Endothelial cell of umbilical vein (primary cell): ENCODE measurements around the gene SUGP2. TPM values are rescaled to one million over a fixed set of nuclear protein-coding genes. Genes with fewer than 3 reads are reported as not detected.

Source experiments
- BruUV-seq: library from RNA; stranded (reverse); fragments of 400-500 nt; replicated peaks from 2 replicates; lab custom pipeline; 2021; lab: Mats Ljungman, UMichigan
- CTCF ChIA-PET: fragments of 300-600, 350-600 bp; sonication (Branson Sonifier 250); formaldehyde crosslinking; loops from one replicate; lab custom pipeline; 2021; ENCODE audit warnings: antibody characterized with exemption, inconsistent platforms; lab: Charles Lee
- POLR2A ChIA-PET: fragments of 300-600, 350-600 bp; sonication (Branson Sonifier 250); formaldehyde crosslinking; loops from one replicate; lab custom pipeline; 2021; ENCODE audit warnings: antibody characterized with exemption, inconsistent platforms; lab: Charles Lee
- DNase-seq: peaks from one replicate; pipeline ENCODE4 v3.0.0-alpha.2; 2011; ENCODE audit warnings: low read depth, low spot score
- FAIRE-seq: peaks from 2 replicates; lab custom pipeline; 2011; peaks lifted over from hg19 to GRCh38; lab: Jason Lieb, UNC
- H2AFZ ChIP-seq: 2 replicates; pipeline ENCODE4 v1.6.0; 2012; ENCODE audit warnings: low read depth, low read length, control low read depth, inconsistent platforms
- H3K27ac ChIP-seq: 2 replicates; pipeline ENCODE4 v1.5.1; 2011; ENCODE audit warnings: low read depth, mild to moderate bottlenecking, control low read depth, low read length, moderate library complexity; ENCODE audit not compliant: insufficient read depth
- H3K27me3 ChIP-seq, 2 experiments: 2 replicates each; pipeline versions ENCODE4 v1.6.0 to v1.6.1; 2011; ENCODE audit warnings: low read length in 2 of 2, mixed read lengths in 1 of 2; ENCODE audit not compliant: control insufficient read depth in 2 of 2, insufficient read depth in 2 of 2
- H3K36me3 ChIP-seq, 2 experiments: 2 replicates in 1 of 2; 3 replicates in 1 of 2; pipeline ENCODE4 v1.5.1; 2011; ENCODE audit warnings: low read length in 2 of 2, mild to moderate bottlenecking in 1 of 2, moderate library complexity in 1 of 2; ENCODE audit not compliant: control insufficient read depth in 2 of 2, insufficient read depth in 2 of 2; ENCODE audit errors: extremely low read depth in 1 of 2
- H3K4me1 ChIP-seq: 3 replicates; pipeline ENCODE4 v1.5.1; 2011; ENCODE audit warnings: mild to moderate bottlenecking, low read length; ENCODE audit not compliant: control insufficient read depth, insufficient read depth; ENCODE audit errors: extremely low read depth
- H3K4me2 ChIP-seq: 2 replicates; pipeline ENCODE4 v1.6.1; 2011; ENCODE audit warnings: low read length, control low read depth, mixed read lengths; ENCODE audit not compliant: insufficient read depth
- H3K4me3 ChIP-seq, 3 experiments: fragments of 200-600 bp in 1 of 3; sonication (generic), shearing (Covaris generic) in 1 of 3; replicated peaks in 1 of 3; 2 replicates each; pipeline ENCODE4 v1.5.1; 2011 to 2016; ENCODE audit warnings: control low read depth in 3 of 3, low read length in 3 of 3, mild to moderate bottlenecking in 2 of 3, inconsistent platforms in 1 of 3, low read depth in 1 of 3, moderate library complexity in 1 of 3; ENCODE audit not compliant: insufficient read depth in 1 of 3
- H3K79me2 ChIP-seq: 2 replicates; pipeline ENCODE4 v1.6.0; 2012; ENCODE audit warnings: low read length, inconsistent platforms; ENCODE audit not compliant: control insufficient read depth, insufficient read depth
- H3K9ac ChIP-seq: replicated peaks from 2 replicates; pipeline ENCODE3; 2011; ENCODE audit warnings: low read length, control low read depth; ENCODE audit not compliant: insufficient read depth; ENCODE audit errors: extremely low read depth
- H3K9me1 ChIP-seq: replicated peaks from 3 replicates; pipeline ENCODE4 v1.6.0; 2011; ENCODE audit warnings: mild to moderate bottlenecking, low read length; ENCODE audit not compliant: control insufficient read depth, insufficient read depth; ENCODE audit errors: extremely low read depth
- H3K9me3 ChIP-seq: replicated peaks from 2 replicates; pipeline ENCODE4 v1.5.1; 2012; ENCODE audit warnings: low read length, inconsistent platforms; ENCODE audit not compliant: control insufficient read depth, insufficient read depth
- H4K20me1 ChIP-seq: replicated peaks from 2 replicates; pipeline ENCODE3; 2011; ENCODE audit warnings: mild to moderate bottlenecking, low read length; ENCODE audit not compliant: control insufficient read depth, insufficient read depth; ENCODE audit errors: extremely low read depth
- CTCF ChIP-seq, 2 donors: IDR thresholded peaks; 1 replicate in 1 of 2; 2 replicates in 1 of 2; pipeline ENCODE4 v1.5.1; 2011; ENCODE audit warnings: low read length in 2 of 2, mild to moderate bottlenecking in 2 of 2, moderate library complexity in 2 of 2, control low read depth in 1 of 2, inconsistent platforms in 1 of 2, low read depth in 1 of 2; ENCODE audit not compliant: insufficient read depth in 1 of 2; ENCODE audit errors: extremely low read depth in 1 of 2
- EZH2 ChIP-seq: IDR thresholded peaks from 2 replicates; pipeline ENCODE4 v1.6.1; 2012; ENCODE audit warnings: borderline replicate concordance, low read depth, mild to moderate bottlenecking, moderate library complexity, low read length, inconsistent platforms; ENCODE audit not compliant: severe bottlenecking
- FOS ChIP-seq: IDR thresholded peaks from 2 replicates; pipeline ENCODE4 v1.6.1; 2011; ENCODE audit warnings: mild to moderate bottlenecking, low read length, moderate library complexity, borderline replicate concordance; ENCODE audit not compliant: insufficient read depth
- GATA2 ChIP-seq: IDR thresholded peaks from 2 replicates; pipeline ENCODE4 v1.7.0; 2011; ENCODE audit warnings: low read depth, mild to moderate bottlenecking, moderate library complexity, mixed read lengths, low read length; ENCODE audit not compliant: insufficient read length, insufficient read depth
- JUN ChIP-seq: IDR thresholded peaks from 2 replicates; pipeline ENCODE4 v1.6.1; 2011; ENCODE audit warnings: borderline replicate concordance, low read depth; ENCODE audit not compliant: insufficient read length, insufficient read depth
- MAX ChIP-seq: IDR thresholded peaks from 2 replicates; pipeline ENCODE4 v1.6.1; 2011; ENCODE audit not compliant: insufficient read depth, insufficient read length
- MYC ChIP-seq: IDR thresholded peaks from one replicate; pipeline ENCODE4 v1.6.1; 2011; ENCODE audit warnings: mild to moderate bottlenecking, low read depth, low read length
- POLR2A ChIP-seq: IDR thresholded peaks from 2 replicates; pipeline ENCODE4 v1.6.1; 2012; ENCODE audit warnings: low read depth, mild to moderate bottlenecking, control low read depth, low read length
- POLR2AphosphoS5 ChIP-seq: IDR thresholded peaks from 2 replicates; pipeline ENCODE4 v1.6.1; 2012; ENCODE audit warnings: low read depth, mild to moderate bottlenecking, control low read depth, low read length, moderate library complexity; ENCODE audit not compliant: insufficient read depth
- dilution Hi-C: fragments of 300-500 bp; cut with MboI; formaldehyde crosslinking; loops from one replicate; pipeline ENCODE4 v1.15.0; 2019; ENCODE audit warnings: low sequenced_read_pairs; ENCODE audit not compliant: extremely low pct_ligation_motif_present
- intact Hi-C: fragments of 100-400 bp; cut with micrococcal nuclease; formaldehyde crosslinking; loops from one replicate; pipeline ENCODE4 v1.10.0; 2022
- polyA plus RNA-seq, 4 experiments: library from polyadenylated mRNA; depleted of rRNA in 3 of 4; stranded (reverse) in 3 of 4; unstranded in 1 of 4; fragments of >200 nt; gene quantifications; 2 replicates each; pipeline versions ENCODE4 v1.2.1 to v1.2.3, GENCODE V29; 2011 to 2012; ENCODE audit warnings: missing spikeins in 1 of 4
- total RNA-seq: library from RNA; stranded (reverse); gene quantifications from 2 replicates; pipeline ENCODE4 v1.2.3, GENCODE V29; 2021

SUGP2 gene
- total and polyA plus RNA-seq, 2 donors (not counting 3 experiments of a cell fraction or from before 2014, with no cell fraction given), result 44.6 to 79.7 TPM

GRCh38 chr19:18996796-18997394, 36.4 kb downstream of the SUGP2 start:
- no peak overlapping the region for H2AFZ ChIP-seq
- no peaks in the 10 kb centered on the region for H3K79me2 ChIP-seq
- H4K20me1 ChIP-seq, result no peaks in the 10 kb centered on the region
- TF ChIP-seq MAX (no peak), GATA2 (no peak), EZH2 (no peak), MYC (no peak), FOS (no peak), POLR2AphosphoS5 (no peak), POLR2A (no peak), JUN (no peak), CTCF (IDR thresholded peaks at IDR 0.05; ENCODE audit: extremely low read depth in 1 of 2, insufficient read depth in 1 of 2, low read depth in 1 of 2, low read length in 2 of 2) (no peak)
- FAIRE-seq (no peak), DNase-seq (no peak)
- no peaks in the 10 kb centered on the region for H3K9me1 ChIP-seq
- no peaks in the 10 kb centered on the region for H3K9me3 ChIP-seq
- H3K4me1 ChIP-seq, result peaks cover 13% of the 10 kb centered on the region
- intact Hi-C loops, result no loop called here
- no peak overlapping the region for H3K9ac ChIP-seq
- POLR2A ChIA-PET, result no interaction called here
- dilution Hi-C loops, result no loop called here
- H3K36me3 ChIP-seq, result peaks cover 15 to 24% of the 10 kb centered on the region in 2 experiments
- no TSS peak for BruUV-seq
- H3K27me3 ChIP-seq, result no peaks in the 10 kb centered on the region
- H3K4me3 ChIP-seq, result no peak overlapping the region
- CTCF ChIA-PET, result interaction anchor here (1.0 to 1.4 kb wide), 3 partner anchors 9 to 62 kb away, joined by 3 to 4 read pairs (median 3); no protein-coding TSS in a partner anchor
- H3K27ac ChIP-seq, result no peak overlapping the region
- no peak overlapping the region for H3K4me2 ChIP-seq
